ENCODE measurements around the gene SRC.

Gene SRC

GRCh38 chr20:37445041-37445440 is 99.1 kb downstream of the SRC start:
- Histone ChIP-seq H3K36me3 (ENCODE audit: insufficient read depth) (no peaks in the 10 kb centered on the region), H3K4me3 (IDR thresholded peaks at IDR 0.05; ENCODE audit: insufficient read depth, low read depth, low read length) (no peak overlapping the region), H3K79me2 (ENCODE audit: insufficient read depth, low read depth) (no peaks in the 10 kb centered on the region), H3K4me2 (no peak overlapping the region), H3K4me1 (ENCODE audit: low read depth, poor library complexity, severe bottlenecking) (no peaks in the 10 kb centered on the region), H3K27ac (no peak overlapping the region), H3K27me3 (ENCODE audit: insufficient read depth, low read depth) (peaks cover 3% of the 10 kb centered on the region; the same call in 1 of the 2 replicates), H4K20me1 (ENCODE audit: insufficient read depth) (no peaks in the 10 kb centered on the region), H2AFZ (ENCODE audit: low read depth) (no peak overlapping the region), H3K9ac (no peak overlapping the region)
- no peak for TF ChIP-seq CTCF (conservative IDR thresholded peaks at IDR 0.05; ENCODE audit: low read depth, low read length)

- H2AFZ ChIP-seq (ENCODE audit: low read depth), result no peak overlapping the region
- no peaks in the 10 kb centered on the region; the same call in 1 of the 2 replicates for H3K27me3 ChIP-seq (ENCODE audit: insufficient read depth, low read depth)
- TF ChIP-seq CTCF (conservative IDR thresholded peaks at IDR 0.05; ENCODE audit: low read depth, low read length), result no peak
- no peak overlapping the region for H3K4me2 ChIP-seq
- no peak overlapping the region for H3K9ac ChIP-seq
- no peaks in the 10 kb centered on the region for H3K79me2 ChIP-seq (ENCODE audit: insufficient read depth, low read depth)
- no peaks in the 10 kb centered on the region for H3K36me3 ChIP-seq (ENCODE audit: insufficient read depth)
- no peaks in the 10 kb centered on the region for H4K20me1 ChIP-seq (ENCODE audit: insufficient read depth)
- no peak overlapping the region for H3K27ac ChIP-seq
- H3K4me1 ChIP-seq (ENCODE audit: low read depth, poor library complexity, severe bottlenecking), result no peaks in the 10 kb centered on the region
- no peak overlapping the region for H3K4me3 ChIP-seq (IDR thresholded peaks at IDR 0.05; ENCODE audit: insufficient read depth, low read depth, low read length)
Measured at GRCh38 chr20:37446286-37447032, 100.5 kb downstream of the SRC start.

GRCh38 chr20:37447688-37448087 is 101.7 kb downstream of the SRC start:
- Histone ChIP-seq H3K9ac (no peak overlapping the region), H3K27me3 (ENCODE audit: insufficient read depth, low read depth) (no peaks in the 10 kb centered on the region; the same call in 1 of the 2 replicates), H3K27ac (no peak overlapping the region), H3K4me2 (no peak overlapping the region), H3K36me3 (ENCODE audit: insufficient read depth) (no peaks in the 10 kb centered on the region), H3K79me2 (ENCODE audit: insufficient read depth, low read depth) (no peaks in the 10 kb centered on the region), H3K4me3 (IDR thresholded peaks at IDR 0.05; ENCODE audit: insufficient read depth, low read depth, low read length) (no peak overlapping the region), H4K20me1 (ENCODE audit: insufficient read depth) (no peaks in the 10 kb centered on the region), H2AFZ (ENCODE audit: low read depth) (no peak overlapping the region), H3K4me1 (ENCODE audit: low read depth, poor library complexity, severe bottlenecking) (no peaks in the 10 kb centered on the region)
- no peak for TF ChIP-seq CTCF (conservative IDR thresholded peaks at IDR 0.05; ENCODE audit: low read depth, low read length)

GRCh38 chr20:37449276-37449675 is 103.3 kb downstream of the SRC start:
- TF ChIP-seq CTCF (conservative IDR thresholded peaks at IDR 0.05; ENCODE audit: low read depth, low read length), result no peak
- H3K27me3 ChIP-seq (ENCODE audit: insufficient read depth, low read depth), result no peaks in the 10 kb centered on the region; the same call in 1 of the 2 replicates
- no peak overlapping the region for H3K9ac ChIP-seq

More at GRCh38 chr20:37449276-37449675, 103.3 kb downstream of the SRC start:
- H4K20me1 ChIP-seq (ENCODE audit: insufficient read depth), result no peaks in the 10 kb centered on the region
- no peak overlapping the region for H2AFZ ChIP-seq (ENCODE audit: low read depth)
- H3K36me3 ChIP-seq (ENCODE audit: insufficient read depth), result no peaks in the 10 kb centered on the region
- no peak overlapping the region for H3K27ac ChIP-seq
- H3K4me3 ChIP-seq (IDR thresholded peaks at IDR 0.05; ENCODE audit: insufficient read depth, low read depth, low read length), result no peak overlapping the region
- H3K4me2 ChIP-seq, result no peak overlapping the region
- H3K79me2 ChIP-seq (ENCODE audit: insufficient read depth, low read depth), result no peaks in the 10 kb centered on the region
- H3K4me1 ChIP-seq (ENCODE audit: low read depth, poor library complexity, severe bottlenecking), result no peaks in the 10 kb centered on the region

All from KMS-11 (cell line).